DMS53 treated with DMSO at 0.1 percent for 48 hours (cell line): Measurements from ENCODE around the gene HIGD1C.
"Not testable (repeated sequence)": the region's sequence is repeated elsewhere in the genome, so short reads cannot be mapped to it uniquely, and the experiment has no call there.

Source experiments
- DNase-seq: peaks from one replicate; lab custom pipeline; 2025; ENCODE audit not compliant: unreplicated experiment; lab: John Stamatoyannopoulos, UW

HIGD1C gene

GRCh38 chr12:50952510-50952909, at the start of gene HIGD1C:
TSS of gene HIGD1C (plus strand) at chr12:50952544. CDS start at chr12:50953999, 1,455 bp downstream.
- no peak for DNase-seq

GRCh38 chr12:50908479-50908878, 43.9 kb upstream of the HIGD1C start:
- not testable (repeated sequence) for DNase-seq

DNA sequence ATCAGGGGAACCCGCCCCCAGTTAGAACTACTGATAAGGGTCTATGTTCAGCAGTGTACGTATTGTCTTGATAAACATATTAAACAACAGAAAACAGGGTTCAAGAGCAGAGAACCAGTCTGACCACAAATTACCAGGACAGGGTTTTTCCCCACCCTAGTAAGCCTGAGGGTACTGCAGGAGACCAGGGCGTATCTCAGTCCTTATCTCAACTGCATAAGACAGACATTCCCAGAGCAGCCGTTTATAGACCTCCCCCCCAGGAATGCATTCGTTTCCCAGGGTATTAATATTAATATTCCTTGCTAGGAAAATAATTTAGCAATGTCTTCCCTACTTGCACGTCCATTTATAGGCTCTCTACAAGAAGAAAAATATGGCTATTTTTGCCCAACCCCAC, 40.0 kb upstream of the HIGD1C start:
- DNase-seq, result not testable (repeated sequence)

DNA sequence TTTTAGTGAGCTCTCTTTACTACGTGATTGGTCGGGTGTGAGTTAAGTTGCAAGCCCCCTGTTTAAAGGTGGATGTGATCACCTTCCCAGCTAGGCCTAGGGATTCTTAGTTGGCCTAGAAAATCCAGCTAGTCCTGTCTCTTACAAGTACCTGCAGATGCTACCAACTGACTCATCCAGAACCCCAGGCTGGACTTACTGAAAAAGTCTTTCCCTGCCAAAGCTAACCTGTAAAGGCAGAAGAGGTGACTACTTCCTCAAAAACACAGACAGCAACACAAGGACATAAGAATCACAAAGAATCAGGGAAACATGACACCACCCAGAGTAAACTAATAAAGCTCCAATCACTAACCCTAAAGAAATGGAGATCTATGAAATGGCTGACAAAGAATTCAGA, 39.1 kb upstream of the HIGD1C start:
- no peak for DNase-seq

- no peak for DNase-seq
Observed at GRCh38 chr12:50914872-50915484, 37.4 kb upstream of the HIGD1C start.

DNA sequence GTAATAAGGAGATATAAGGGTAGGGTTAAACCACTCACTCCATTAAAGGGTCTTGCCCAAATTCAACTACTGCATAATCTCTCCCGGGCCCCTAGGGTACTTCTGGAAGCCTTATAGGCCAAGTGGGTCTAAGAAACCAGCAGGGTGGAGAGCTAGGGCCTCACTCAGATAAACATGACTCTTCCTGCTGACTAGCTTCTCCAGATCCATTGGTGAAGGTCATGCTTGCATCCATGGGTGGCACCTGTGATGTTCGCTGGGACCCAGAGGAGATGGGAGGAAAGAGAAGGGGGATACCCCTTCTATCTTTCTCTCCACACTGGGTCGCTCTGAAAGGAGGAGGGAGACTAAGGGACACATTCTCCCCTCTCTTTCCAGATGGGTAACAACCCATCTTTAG, 36.1 kb upstream of the HIGD1C start:
- DNase-seq, result no peak

- DNase-seq, result no peak
Observed at GRCh38 chr12:50918584-50919316, 33.6 kb upstream of the HIGD1C start.

DNA sequence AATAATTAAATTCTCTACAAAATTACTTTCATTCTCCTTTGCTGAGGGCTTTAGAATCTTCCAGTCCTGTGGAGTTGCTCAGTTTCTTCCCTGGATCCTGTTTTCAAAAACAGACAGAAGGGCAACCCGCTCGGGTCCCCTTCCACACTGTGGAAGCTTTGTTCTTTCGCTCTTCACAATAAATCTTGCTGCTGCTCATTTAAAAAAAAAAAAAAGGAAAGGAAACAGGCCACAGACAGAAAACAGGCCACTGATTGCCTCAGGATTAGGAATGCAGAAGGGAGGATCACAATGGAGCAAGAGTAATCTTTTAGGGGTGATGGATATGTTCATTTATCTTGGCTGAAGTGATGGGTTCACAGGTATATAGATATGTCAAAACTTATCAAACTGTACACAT, 29.5 kb upstream of the HIGD1C start:
- DNase-seq, result no peak

DNA sequence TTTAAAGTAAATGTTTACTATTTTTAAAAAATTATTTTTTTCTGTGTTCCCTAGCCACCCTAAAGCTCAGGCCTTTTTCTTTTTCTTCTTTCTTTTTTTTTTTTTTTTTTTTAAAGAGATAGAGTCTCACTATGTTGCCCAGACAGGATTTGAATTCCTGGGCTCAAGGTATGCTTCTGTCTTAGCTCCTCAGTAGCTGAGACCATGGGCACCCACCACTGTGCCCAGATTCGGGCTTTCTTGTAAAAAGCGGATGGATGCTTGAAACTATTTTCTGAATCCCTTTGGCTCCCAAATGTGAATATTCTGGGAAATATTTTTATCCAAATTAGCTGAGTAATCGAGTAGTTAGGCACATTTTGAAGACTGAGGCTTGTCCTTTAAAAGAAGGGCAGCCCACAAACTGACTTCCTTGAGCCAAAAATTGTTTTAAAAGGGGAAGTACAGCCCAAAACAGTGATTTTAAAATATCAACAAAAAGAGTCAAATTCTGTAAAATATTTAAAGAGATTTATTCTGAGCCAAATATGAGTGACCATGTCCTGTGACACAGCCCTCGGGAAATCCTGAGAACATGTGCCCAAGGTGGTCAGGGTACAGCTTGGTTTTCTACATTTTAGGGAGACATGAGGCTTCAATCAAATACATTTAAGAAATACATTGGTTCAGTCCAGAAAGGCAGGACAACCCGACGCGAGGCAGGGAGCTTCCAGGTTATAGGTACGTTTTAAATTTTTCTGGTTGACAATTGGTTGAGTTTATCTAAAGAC, 28.8 kb upstream of the HIGD1C start:
- no peak for DNase-seq

- no peak for DNase-seq
Observed at GRCh38 chr12:50924131-50924438, 28.3 kb upstream of the HIGD1C start.

DNA sequence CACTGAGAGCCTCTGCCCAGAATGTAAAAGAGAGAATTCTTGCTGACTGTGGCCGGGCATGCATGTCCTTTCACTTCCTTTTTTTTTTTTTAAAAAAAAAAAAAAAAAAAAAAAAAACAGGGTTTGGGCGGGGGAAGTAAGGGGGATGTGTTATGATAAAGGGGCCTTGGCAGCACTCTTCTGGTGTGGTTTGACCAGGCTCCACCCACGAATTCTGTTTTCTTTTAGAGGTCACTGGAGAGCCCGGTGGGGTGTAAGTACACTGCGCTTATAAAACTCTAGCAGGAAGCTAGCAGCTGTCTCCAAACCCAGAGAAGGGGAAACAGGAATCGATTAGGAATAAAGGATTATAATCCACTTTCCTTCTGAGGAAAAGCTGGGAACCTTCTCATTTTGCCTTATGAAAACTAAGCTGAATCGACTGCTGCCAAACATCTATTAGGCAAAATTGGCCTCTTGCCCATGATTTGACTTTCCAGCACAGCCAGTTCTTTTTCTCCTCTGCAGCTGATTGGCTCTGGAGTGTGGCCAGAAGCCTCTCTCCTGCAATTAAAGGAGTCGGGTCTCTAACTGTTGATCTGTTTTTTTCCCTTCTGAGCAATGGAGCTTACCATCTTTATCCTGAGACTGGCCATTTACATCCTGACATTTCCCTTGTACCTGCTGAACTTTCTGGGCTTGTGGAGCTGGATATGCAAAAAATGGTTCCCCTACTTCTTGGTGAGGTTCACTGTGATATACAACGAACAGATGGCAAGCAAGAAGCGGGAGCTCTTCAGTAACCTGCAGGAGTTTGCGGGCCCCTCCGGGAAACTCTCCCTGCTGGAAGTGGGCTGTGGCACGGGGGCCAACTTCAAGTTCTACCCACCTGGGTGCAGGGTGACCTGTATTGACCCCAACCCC, 27.7 kb upstream of the HIGD1C start:
- DNase-seq, result peak; percentile 52

DNA sequence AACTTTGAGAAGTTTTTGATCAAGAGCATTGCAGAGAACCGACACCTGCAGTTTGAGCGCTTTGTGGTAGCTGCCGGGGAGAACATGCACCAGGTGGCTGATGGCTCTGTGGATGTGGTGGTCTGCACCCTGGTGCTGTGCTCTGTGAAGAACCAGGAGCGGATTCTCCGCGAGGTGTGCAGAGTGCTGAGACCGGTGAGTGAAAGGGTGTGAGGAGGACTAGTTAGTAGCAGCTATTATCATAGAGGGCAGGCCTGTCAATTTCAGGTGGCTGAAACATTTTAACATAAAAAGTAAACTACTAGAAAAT, 27.0 kb upstream of the HIGD1C start:
- DNase-seq, result no peak

DNA sequence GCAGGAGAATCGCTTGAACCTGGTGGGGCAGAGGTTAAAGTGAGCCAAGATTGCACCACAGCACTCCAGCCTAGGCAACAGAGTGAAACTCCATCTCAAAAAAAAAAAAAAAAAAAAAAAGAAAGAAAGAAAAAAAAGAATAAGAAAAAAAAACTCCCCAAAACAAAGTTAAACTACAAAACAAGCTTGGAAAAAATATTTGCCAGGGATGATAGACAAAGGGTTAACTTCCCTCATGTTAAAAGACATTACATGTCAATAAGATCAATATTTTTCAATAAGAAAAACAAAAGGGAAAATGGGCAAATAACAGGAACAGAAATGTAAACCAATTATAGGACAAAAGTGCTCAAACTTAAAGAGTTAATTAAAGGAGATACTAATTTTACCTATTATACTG, 26.4 kb upstream of the HIGD1C start:
- DNase-seq, result no peak

DNA sequence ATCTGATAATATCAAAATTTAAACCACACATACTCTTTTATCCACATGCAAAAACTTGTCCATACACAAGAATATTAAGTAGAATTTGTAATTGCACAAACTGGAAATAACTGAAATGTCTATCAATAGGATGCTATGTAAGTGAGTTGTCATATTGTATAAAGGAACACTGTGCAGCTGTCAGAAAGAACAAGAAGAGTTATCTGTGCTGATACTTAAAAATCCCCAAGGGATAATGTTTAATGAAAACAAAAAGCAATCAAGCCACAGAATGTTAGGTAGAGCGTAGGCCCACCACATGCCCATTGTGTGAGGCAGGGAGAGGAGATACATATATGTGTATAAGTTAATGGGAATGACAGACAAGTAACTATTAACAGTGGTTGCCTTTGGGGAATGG, 25.9 kb upstream of the HIGD1C start:
- DNase-seq, result no peak

DNA sequence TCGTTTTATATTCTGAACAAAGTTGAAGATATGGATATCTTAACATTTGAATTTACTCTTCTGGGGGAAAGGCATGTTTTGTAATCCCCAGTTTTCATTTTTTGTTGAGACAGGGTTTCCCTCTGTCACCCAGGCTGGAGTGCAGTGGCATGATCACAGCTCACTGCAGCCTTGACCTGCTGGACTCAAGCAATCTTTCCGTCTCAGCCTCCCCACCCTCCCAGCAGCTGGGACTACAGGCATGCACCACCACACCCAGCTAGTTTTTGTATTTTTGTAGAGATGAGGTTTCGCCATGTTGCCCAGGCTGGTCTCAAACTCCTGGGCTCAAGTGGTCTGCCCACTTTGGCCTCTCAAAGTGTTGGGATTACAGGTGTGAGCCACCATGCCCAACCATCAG, 25.4 kb upstream of the HIGD1C start:
- not testable (repeated sequence) for DNase-seq

GRCh38 chr12:50927356-50927755, 25.0 kb upstream of the HIGD1C start:
- DNase-seq, result no peak

GRCh38 chr12:50927766-50928224, 24.5 kb upstream of the HIGD1C start:
- DNase-seq, result no peak

GRCh38 chr12:50928392-50928791, 24.0 kb upstream of the HIGD1C start:
- no peak for DNase-seq

DNA sequence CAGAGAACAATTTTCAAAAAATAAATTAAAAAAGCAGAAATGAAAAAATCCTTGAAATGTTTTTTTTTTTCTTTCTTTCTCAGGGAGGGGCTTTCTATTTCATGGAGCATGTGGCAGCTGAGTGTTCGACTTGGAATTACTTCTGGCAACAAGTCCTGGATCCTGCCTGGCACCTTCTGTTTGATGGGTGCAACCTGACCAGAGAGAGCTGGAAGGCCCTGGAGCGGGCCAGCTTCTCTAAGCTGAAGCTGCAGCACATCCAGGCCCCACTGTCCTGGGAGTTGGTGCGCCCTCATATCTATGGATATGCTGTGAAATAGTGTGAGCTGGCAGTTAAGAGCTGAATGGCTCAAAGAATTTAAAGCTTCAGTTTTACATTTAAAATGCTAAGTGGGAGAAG, 22.5 kb upstream of the HIGD1C start:
- no peak for DNase-seq

DNA sequence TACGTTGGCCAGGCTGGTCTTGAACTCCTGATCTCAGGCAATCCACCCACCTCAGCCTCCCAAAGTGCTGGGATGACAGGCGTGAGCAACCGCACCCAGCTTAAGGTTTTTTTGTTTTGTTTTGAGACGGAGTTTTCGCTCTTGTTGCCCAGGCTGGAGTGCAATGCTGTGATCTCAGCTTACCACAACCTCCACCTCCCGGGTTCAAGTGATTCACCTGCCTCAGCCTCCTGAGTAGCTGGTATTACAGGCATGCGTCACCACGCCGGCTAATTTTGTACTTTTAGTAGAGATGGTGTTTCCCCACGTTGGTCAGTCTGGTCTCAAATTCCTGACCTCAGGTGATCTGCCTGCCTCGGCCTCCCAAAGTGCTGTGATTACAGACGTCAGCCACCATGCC, 21.9 kb upstream of the HIGD1C start:
- not testable (repeated sequence) for DNase-seq

DNA sequence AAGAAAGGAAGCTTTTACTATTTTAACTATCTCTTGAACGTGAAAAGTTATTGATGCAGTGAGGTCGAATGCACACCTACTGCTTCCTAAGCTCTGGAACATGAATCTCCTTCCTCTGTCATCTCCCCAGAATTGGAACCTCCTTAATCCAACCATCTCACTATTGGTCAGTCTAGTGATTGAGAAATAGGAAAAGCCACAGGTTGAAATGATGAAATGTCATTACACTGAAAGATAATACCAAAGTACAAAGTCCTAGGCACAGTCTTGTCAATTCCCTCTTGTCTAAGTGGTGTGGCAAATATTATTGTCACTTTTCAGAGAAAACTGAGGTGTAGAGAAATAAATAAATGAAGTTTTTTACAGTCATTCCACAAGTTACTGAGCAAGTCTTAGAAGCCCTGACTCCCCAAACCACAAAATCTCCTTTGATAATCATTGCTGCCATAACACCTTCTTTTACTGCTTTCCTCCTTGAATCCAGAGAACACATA, 19.5 kb upstream of the HIGD1C start:
- DNase-seq, result no peak
